T-helper 17 cell (primary cell): Measurements from ENCODE around the gene KXD1. TPM values are rescaled to one million over a fixed set of nuclear protein-coding genes. Genes with fewer than 3 reads are reported as not detected.

Experiments
- ATAC-seq: fragments of 150-1000 bp; cut with Tn5 transposase; 2 replicates; pipeline ENCODE4 v1.10.0; 2021; ENCODE audit warnings: mild to moderate bottlenecking, moderate library complexity
- DNase-seq, 3 donors: peaks; one replicate each; pipeline versions ENCODE4 v3.0.0 to v3.0.0-alpha.2; 2020 to 2021
- H3K9me3 ChIP-seq: one replicate; pipeline ENCODE4 v1.7.0; 2013; ENCODE audit warnings: low read length, mild to moderate bottlenecking; ENCODE audit not compliant: control insufficient read depth, poor library complexity, severe bottlenecking
- H3K27ac Mint-ChIP-seq: one replicate; pipeline ENCODE4 v1.8.0; 2022; ENCODE audit warnings: mild to moderate bottlenecking, moderate library complexity, mixed read lengths
- H3K27me3 Mint-ChIP-seq: one replicate; pipeline ENCODE4 v1.8.0; 2022; ENCODE audit warnings: mixed read lengths
- H3K36me3 Mint-ChIP-seq: one replicate; pipeline ENCODE4 v1.8.0; 2022; ENCODE audit warnings: low read depth, mixed read lengths
- H3K4me1 Mint-ChIP-seq: one replicate; pipeline ENCODE4 v1.8.0; 2022; ENCODE audit warnings: mild to moderate bottlenecking, mixed read lengths
- H3K4me3 Mint-ChIP-seq: one replicate; pipeline ENCODE4 v1.8.0; 2022; ENCODE audit warnings: mild to moderate bottlenecking, moderate library complexity, mixed read lengths
- total RNA-seq, 4 donors: library from RNA in 2 of 4; stranded (reverse) in 2 of 4; gene quantifications; one replicate each; pipeline ENCODE4 v1.2.3 and lab custom pipeline; 2022 to 2026

Gene KXD1
- total RNA-seq, 2 donors from 2014 or later: 69.6 to 78.5 TPM

DNA sequence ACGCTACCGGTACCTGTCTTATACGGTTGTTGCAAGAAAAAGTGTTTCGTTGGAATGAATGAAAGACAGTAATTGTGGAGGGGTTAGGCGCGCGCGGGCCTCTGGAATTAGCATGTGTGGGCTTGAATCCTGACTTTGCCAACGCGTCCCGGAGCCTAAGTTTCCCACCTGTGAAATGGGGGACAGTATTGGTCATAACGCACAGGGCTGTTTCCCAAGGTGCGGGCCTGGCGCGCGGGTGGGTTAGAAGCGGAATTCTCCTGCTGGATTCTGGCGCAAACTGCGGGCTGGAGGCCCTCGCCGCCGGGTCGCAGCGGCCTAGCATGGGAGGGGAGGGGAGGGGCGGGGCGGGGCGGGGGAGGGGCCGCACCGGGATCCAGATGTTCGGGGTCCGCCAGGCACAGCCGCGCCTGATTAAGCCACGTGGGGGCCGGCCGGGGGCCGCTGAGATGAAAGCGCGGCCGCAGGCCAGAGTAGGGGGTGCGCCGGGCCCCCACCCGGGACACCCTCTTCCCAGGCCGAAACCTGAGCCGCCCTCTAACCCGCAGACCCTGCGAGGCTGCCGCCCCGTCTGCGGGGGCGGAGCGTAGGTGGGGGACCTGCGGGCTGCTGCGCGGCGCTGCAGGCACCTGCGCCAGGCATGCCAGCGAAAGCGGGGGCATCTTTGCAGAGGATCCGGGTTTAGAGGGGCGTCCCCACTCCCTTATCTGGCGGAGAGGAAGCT lies 53.8 kb downstream of the KXD1 start:
- Mint-ChIP-seq H3K27me3 (peaks cover 67% of the 10 kb centered on the region), H3K4me3 (peak overlapping the region; percentile 89), H3K36me3 (peaks cover 16% of the 10 kb centered on the region)

DNA sequence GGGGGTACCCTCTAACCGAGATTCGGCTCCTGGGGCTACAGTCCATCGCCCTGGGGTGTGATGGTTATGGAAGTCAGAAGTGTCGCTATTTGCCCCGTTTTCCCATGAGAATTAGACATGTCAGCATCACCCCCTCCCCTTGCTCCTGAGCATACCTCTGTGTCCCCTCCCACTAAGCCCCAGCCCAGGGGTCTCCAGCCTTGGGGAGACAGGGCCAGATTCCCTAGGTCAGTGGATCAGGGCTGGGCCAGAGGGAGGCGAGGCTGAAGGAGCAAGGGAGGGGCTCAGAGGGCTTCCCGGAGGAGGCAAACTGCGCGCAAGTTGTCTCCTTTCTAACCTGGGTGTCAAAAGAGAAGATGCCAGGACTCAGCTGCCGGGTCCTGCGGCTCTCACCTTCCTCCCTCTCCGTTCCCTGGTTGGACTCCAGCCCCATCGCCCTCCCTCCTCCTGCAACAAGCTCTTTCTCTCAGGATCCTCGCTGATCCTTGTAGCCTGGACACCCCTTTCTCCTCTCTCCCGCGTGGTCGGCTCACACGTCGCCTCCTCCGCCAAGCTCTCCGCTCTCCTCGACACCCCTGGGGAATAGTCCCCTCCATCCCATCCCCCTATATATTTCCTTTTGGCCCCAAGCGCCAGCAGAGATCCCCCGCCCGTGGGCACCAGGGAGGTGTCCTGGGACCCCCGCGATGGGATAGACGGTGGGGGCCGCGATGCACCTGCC lies 54.5 kb downstream of the KXD1 start:
- peaks cover 74% of the 10 kb centered on the region for H3K27me3 Mint-ChIP-seq
- ATAC-seq: peak; percentile 5
- peaks cover 32% of the 10 kb centered on the region for H3K4me1 Mint-ChIP-seq
- no peak for DNase-seq
- no peaks in the 10 kb centered on the region for H3K9me3 ChIP-seq
- H3K27ac Mint-ChIP-seq: no peak overlapping the region
- peaks cover 16% of the 10 kb centered on the region for H3K36me3 Mint-ChIP-seq
- H3K4me3 Mint-ChIP-seq: peak overlapping the region; percentile 89

More for the DNA sequence above, 53.8 kb downstream of the KXD1 start:
- peaks cover 32% of the 10 kb centered on the region for H3K4me1 Mint-ChIP-seq
- peak; percentile 46 for ATAC-seq
- H3K9me3 ChIP-seq: no peaks in the 10 kb centered on the region
- H3K27ac Mint-ChIP-seq: peak overlapping the region; percentile 78
- no peak for DNase-seq

DNA sequence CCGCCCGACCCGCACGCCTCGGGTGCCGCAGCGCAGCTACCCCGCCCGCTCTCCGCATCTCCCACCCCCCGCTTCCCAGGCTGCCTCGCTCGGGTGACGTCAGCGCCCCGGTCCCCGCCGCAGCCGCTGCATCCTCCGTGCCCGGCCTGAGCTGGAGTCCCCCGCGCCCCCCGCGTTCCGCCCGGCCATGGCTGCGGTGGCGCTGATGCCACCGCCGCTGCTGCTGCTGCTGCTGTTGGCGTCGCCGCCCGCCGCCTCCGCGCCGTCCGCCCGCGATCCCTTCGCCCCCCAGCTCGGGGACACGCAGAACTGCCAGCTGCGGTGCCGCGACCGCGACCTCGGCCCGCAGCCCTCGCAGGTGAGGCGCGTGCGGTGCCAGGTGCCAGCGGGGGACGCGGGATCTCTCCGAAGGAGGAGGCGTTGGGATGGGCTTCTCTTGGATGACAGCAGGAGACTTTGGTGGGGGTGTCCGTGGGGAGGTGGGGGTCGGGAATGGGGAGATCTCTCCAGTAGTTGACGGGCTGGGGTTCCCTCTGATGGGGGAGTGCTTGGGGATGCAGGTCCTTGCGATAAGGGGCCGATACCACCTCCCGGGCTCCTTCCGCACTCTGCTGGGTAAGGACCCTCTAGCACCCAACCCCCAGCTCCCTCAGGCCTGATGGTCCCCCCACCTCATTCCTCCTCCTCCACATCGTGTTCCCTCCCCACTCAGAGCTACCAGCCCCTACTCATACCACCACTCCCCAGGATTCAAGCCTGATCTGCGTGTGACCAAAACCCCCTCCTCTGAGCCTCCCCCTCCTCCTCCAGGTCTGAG lies 55.3 kb downstream of the KXD1 start, which contains the start of gene TMEM59L:
Gene TMEM59L (plus strand): TSS at position 99 of the 817 bp plus-strand sequence. CDS start 89 bp downstream, at position 188.
- peaks cover 14% of the 10 kb centered on the region for H3K36me3 Mint-ChIP-seq
- DNase-seq (peak; percentile 47 to 53 (median 48)), ATAC-seq (peak; percentile 76)
- H3K9me3 ChIP-seq: no peaks in the 10 kb centered on the region
- H3K4me3 Mint-ChIP-seq: peak within 1 kb of the TSS; percentile 89
- no peak within 1 kb of the TSS for H3K27ac Mint-ChIP-seq
- H3K27me3 Mint-ChIP-seq: peaks cover 74% of the 10 kb centered on the region
- peaks cover 29% of the 10 kb centered on the region for H3K4me1 Mint-ChIP-seq

DNA sequence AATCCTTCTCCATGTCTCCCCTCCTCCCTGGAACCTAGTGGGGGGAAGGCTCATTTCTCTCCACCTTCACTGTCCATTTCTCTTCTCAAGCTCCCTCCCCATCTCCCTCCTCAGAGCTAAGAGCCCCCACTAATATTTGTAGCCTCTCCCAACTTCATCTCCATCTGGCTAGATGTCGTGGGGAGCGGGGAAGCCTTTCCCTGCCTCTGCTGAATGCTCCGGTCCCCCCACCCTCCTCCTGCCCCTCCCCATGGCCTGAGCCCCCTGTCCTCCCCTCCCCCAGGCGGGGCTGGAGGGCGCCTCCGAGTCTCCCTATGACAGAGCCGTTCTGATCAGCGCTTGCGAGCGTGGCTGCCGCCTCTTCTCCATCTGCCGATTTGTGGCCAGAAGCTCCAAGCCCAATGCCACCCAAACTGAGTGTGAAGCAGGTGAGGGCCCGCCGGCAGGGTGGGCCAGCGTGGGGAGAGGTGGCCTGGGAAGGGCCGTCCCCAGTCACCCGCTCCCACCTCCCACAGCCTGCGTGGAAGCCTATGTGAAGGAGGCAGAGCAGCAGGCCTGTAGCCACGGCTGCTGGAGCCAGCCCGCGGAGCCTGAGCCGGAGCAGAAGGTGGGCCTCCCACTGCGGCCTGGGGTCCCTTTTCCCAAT lies 56.0 kb downstream of the KXD1 start:
- H3K27ac Mint-ChIP-seq: no peak overlapping the region
- DNase-seq: no peak
- no peaks in the 10 kb centered on the region for H3K9me3 ChIP-seq
- H3K36me3 Mint-ChIP-seq: peaks cover 14% of the 10 kb centered on the region
- peaks cover 67% of the 10 kb centered on the region for H3K27me3 Mint-ChIP-seq
- no peak for ATAC-seq
- peak overlapping the region; percentile 89 for H3K4me3 Mint-ChIP-seq
- H3K4me1 Mint-ChIP-seq: peaks cover 27% of the 10 kb centered on the region

DNA sequence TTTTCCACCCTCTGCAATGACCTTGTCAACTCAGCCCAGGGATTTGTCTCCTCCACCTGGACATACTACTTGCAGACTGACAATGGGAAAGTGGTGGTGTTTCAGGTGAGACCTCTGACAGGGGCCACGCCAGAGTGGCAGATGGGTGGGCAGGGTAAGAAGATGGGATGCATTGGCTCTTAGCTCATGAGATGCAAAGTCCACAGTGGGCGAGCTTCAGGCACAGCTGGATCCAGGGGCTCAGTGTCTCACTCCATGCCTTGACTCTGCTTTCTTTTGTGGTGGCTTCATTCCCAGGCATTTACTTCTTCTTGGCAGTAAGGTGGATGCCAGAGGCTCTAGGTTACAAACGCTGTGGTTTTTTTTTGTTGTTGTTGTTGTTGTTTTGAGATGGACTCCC lies 58.4 kb downstream of the KXD1 start:
- peaks cover 9% of the 10 kb centered on the region for H3K36me3 Mint-ChIP-seq
- DNase-seq: no peak
- no peak overlapping the region for H3K4me3 Mint-ChIP-seq
- peaks cover 19% of the 10 kb centered on the region for H3K4me1 Mint-ChIP-seq
- ATAC-seq: no peak
- H3K27ac Mint-ChIP-seq: no peak overlapping the region
- H3K9me3 ChIP-seq: no peaks in the 10 kb centered on the region
- H3K27me3 Mint-ChIP-seq: peaks cover 56% of the 10 kb centered on the region

DNA sequence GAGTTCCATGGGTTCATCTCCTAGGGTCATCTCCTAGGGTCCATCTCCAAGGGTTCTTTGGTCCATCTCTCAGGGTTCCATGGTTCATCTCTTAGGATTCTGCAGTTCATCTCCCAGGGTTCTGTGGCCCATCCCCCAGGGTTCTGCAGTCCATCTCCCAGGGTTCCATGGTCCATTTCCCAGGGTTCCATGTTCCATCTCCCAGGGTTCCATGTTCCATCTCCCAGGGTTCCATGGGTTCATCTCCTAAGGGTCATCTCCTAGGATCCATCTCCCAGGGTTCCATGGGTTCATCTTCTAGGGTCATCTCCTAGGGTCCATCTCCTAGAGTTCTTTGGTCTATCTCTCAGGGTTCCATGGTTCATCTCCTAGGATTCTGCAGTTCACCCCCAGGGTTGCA lies 59.9 kb downstream of the KXD1 start:
- ATAC-seq (no peak), DNase-seq (no peak)
- H3K4me1 Mint-ChIP-seq: peaks cover 8% of the 10 kb centered on the region
- H3K27me3 Mint-ChIP-seq: peaks cover 45% of the 10 kb centered on the region
- no peaks in the 10 kb centered on the region for H3K9me3 ChIP-seq
- no peak overlapping the region for H3K4me3 Mint-ChIP-seq
- H3K27ac Mint-ChIP-seq: no peak overlapping the region
- peaks cover 5% of the 10 kb centered on the region for H3K36me3 Mint-ChIP-seq

DNA sequence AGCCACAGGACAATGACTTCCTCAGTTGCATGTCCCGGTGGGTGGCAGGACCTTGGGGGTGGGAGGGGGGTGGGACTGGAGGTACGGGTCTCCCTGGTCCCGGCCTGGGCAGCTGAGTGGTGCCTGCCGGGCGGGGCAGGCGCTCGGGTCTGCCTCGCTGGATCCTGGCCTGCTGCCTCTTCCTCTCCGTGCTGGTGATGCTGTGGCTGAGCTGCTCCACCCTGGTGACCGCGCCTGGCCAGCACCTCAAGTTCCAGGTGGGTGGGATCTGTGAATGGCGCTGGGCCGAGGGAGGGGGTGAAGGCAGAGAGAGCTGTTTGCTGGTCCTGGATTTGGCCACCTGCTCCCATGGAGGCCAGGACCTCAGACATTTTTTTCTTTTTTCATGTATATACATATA lies 60.6 kb downstream of the KXD1 start:
- Mint-ChIP-seq H3K27me3 (peaks cover 45% of the 10 kb centered on the region), H3K36me3 (peaks cover 5% of the 10 kb centered on the region), H3K27ac (no peak overlapping the region), H3K4me1 (peaks cover 6% of the 10 kb centered on the region), H3K4me3 (no peak overlapping the region)
- ATAC-seq (no peak), DNase-seq (no peak)
- H3K9me3 ChIP-seq: no peaks in the 10 kb centered on the region

Other genes starting within 250 kb of the KXD1 start
- gene LSM4, start 234.8 kb upstream of the KXD1 start, total RNA-seq: 10 to 100 TPM; 43.3 to 46.6 TPM
- 10 to 100 TPM; 22.0 to 28.3 TPM for gene PGPEP1, start 217.3 kb upstream of the KXD1 start, total RNA-seq
- under 1 TPM; 0.29 to 0.85 TPM for gene GDF15, start 171.7 kb upstream of the KXD1 start, total RNA-seq
- 1 to 10 TPM in 1 of 2 donors, under 1 TPM in 1; 0.63 to 3.2 TPM for gene LRRC25, start 160.2 kb upstream of the KXD1 start, total RNA-seq
- gene SSBP4, start 138.5 kb upstream of the KXD1 start, total RNA-seq: 100 to 1,000 TPM; 112 to 113 TPM
- 10 to 100 TPM; 37.6 to 39.6 TPM for gene ISYNA1, start 119.7 kb upstream of the KXD1 start, total RNA-seq
- gene ELL, start 35.8 kb upstream of the KXD1 start, total RNA-seq: 10 to 100 TPM; 51.0 to 62.8 TPM
- 100 to 1,000 TPM; 149 to 186 TPM for gene FKBP8, start 14.3 kb upstream of the KXD1 start, total RNA-seq
- gene UBA52, start 14.0 kb downstream of the KXD1 start, total RNA-seq: 1,000 to 10,000 TPM; 1,880 to 1,939 TPM
- gene REX1BD, start 30.9 kb downstream of the KXD1 start, total RNA-seq: 10 to 100 TPM; 89.1 to 97.1 TPM
- gene CRLF1, start 48.9 kb downstream of the KXD1 start, total RNA-seq: not detected
- gene TMEM59L, start 55.0 kb downstream of the KXD1 start, total RNA-seq: under 1 TPM in 1 of 2 donors, not detected in 1; 0.29 TPM
- gene KLHL26, start 79.2 kb downstream of the KXD1 start, total RNA-seq: 10 to 100 TPM; 13.0 to 17.9 TPM
- gene CRTC1, start 125.8 kb downstream of the KXD1 start, total RNA-seq: 10 to 100 TPM; 14.4 to 15.3 TPM
- not detected for gene COMP, start 233.4 kb downstream of the KXD1 start, total RNA-seq